ENCODE data around the gene KCNN3. TPM values are rescaled to one million over a fixed set of nuclear protein-coding genes. Genes with fewer than 3 reads are reported as not detected.

Gene KCNN3
- total and polyA plus RNA-seq, 2 donors (not counting 1 experiment from before 2014, with no cell fraction given): 0.17 to 0.82 TPM

- ChIA-PET CTCF (interaction anchor here (1.0 to 7.8 kb wide), 2 partner anchors 197 to 276 kb away, joined by 3 to 56 read pairs; no protein-coding TSS in a partner anchor), POLR2A (no interaction called here)
- 74% methylated on average over 3 of the region's 6 CpGs for WGBS (ENCODE audit: insufficient coverage)
Observed at GRCh38 chr1:154755858-154756730, 114.0 kb downstream of the KCNN3 start.

More at GRCh38 chr1:154755858-154756730, 114.0 kb downstream of the KCNN3 start:
- peaks cover 0 to 38% (median 11%) of the 10 kb centered on the region in 4 experiments for H3K27me3 ChIP-seq (replicated peaks in 1 of 4; ENCODE audit: control extremely low read depth in 1 of 4, control insufficient read depth in 3 of 4, insufficient read depth in 4 of 4, low read length in 3 of 4)
- H3K4me2 ChIP-seq (replicated peaks; ENCODE audit: low read depth, low read length, poor library complexity, severe bottlenecking): no peak overlapping the region
- DNase-seq (no peak), ATAC-seq (ENCODE audit: low read depth) (no peak)
- no peak overlapping the region for H3K9ac ChIP-seq (ENCODE audit: low read length)
- peaks cover 0 to 3% (median 0%) of the 10 kb centered on the region in 3 donors for H3K9me3 ChIP-seq (ENCODE audit: control extremely low read depth in 1 of 3, control insufficient read depth in 2 of 3, insufficient read depth in 1 of 3, low read length in 2 of 3)
- no peaks in the 10 kb centered on the region for H3K79me2 ChIP-seq (ENCODE audit: control insufficient read depth, insufficient read depth, low read length)
- H3K27ac ChIP-seq (ENCODE audit: low read length in 2 of 2): no peak overlapping the region
- H3K36me3 ChIP-seq (replicated peaks in 1 of 2; ENCODE audit: control extremely low read depth in 1 of 2, control insufficient read depth in 1 of 2, extremely low read depth in 1 of 2, insufficient read depth in 2 of 2, low read length in 1 of 2): no peaks in the 10 kb centered on the region
- Mint-ChIP-seq H3K27ac (no peak overlapping the region), H3K4me1 (no peaks in the 10 kb centered on the region), H3K4me3 (no peak overlapping the region), H3K9me3 (ENCODE audit: insufficient read depth) (no peaks in the 10 kb centered on the region), H3K27me3 (peaks cover 40% of the 10 kb centered on the region)
- no peaks in the 10 kb centered on the region for H4K20me1 ChIP-seq (ENCODE audit: control insufficient read depth, insufficient read depth, low read length, poor library complexity, severe bottlenecking)
- H3K4me3 ChIP-seq (ENCODE audit: control extremely low read depth in 1 of 5, extremely low read depth in 1 of 5, insufficient read depth in 1 of 5, low read depth in 2 of 5, low read length in 4 of 5): no peak overlapping the region
- TF ChIP-seq CTCF (IDR thresholded peaks at IDR 0.05) (no peak), EZH2 (IDR thresholded peaks at IDR 0.05; ENCODE audit: borderline replicate concordance, insufficient read depth, low read depth, low read length, poor library complexity, severe bottlenecking) (no peak)
- H3K4me1 ChIP-seq (ENCODE audit: control insufficient read depth in 2 of 2, insufficient read depth in 2 of 2, low read length in 2 of 2): peaks cover 3 to 9% of the 10 kb centered on the region in 2 donors
- H2AFZ ChIP-seq (ENCODE audit: insufficient read depth, low read depth, low read length, poor library complexity, severe bottlenecking): no peak overlapping the region
- intact Hi-C loops (cut with micrococcal nuclease): no loop called here

Measured in B cell (primary cell).